ENCODE data around the gene TMEM132C.
A peak's percentile ranks its signal among the peaks of the same experiment; 100 is the strongest.

TMEM132C gene

GRCh38 chr12:128353301-128353700 lies 86.3 kb downstream of the TMEM132C start:
- DNase-seq, result no peak

GRCh38 chr12:128356547-128356946 lies 89.6 kb downstream of the TMEM132C start:
- DNase-seq, result no peak

GRCh38 chr12:128361400-128361995 lies 94.5 kb downstream of the TMEM132C start:
- DNase-seq, result no peak

GRCh38 chr12:128365032-128365431 lies 98.1 kb downstream of the TMEM132C start:
- no peak for DNase-seq

GRCh38 chr12:128365651-128366231 lies 98.8 kb downstream of the TMEM132C start:
- peak; percentile 17 for DNase-seq

- DNase-seq, result no peak
These were observed 101.0 kb downstream of the TMEM132C start for GRCh38 chr12:128367961-128368360.

- DNase-seq, result no peak
These were observed 114.6 kb downstream of the TMEM132C start for GRCh38 chr12:128381541-128381940.

- DNase-seq, result no peak
These were observed 115.0 kb downstream of the TMEM132C start for GRCh38 chr12:128381946-128382345.

- DNase-seq, result no peak
These were observed 116.0 kb downstream of the TMEM132C start for GRCh38 chr12:128382946-128383345.

GRCh38 chr12:128383357-128383937 lies 116.5 kb downstream of the TMEM132C start:
- DNase-seq, result no peak

GRCh38 chr12:128385736-128386135 lies 118.8 kb downstream of the TMEM132C start:
- DNase-seq, result no peak

GRCh38 chr12:128387811-128388422 lies 120.9 kb downstream of the TMEM132C start:
- DNase-seq, result no peak

GRCh38 chr12:128388461-128389000 lies 121.6 kb downstream of the TMEM132C start:
- DNase-seq, result no peak

- DNase-seq, result no peak
These were observed 126.4 kb downstream of the TMEM132C start for GRCh38 chr12:128393346-128393745.

- DNase-seq, result no peak
These were observed 127.2 kb downstream of the TMEM132C start for GRCh38 chr12:128394137-128394536.

- DNase-seq, result no peak
These were observed 132.3 kb downstream of the TMEM132C start for GRCh38 chr12:128399253-128399652.

- no peak for DNase-seq
These were observed 135.7 kb downstream of the TMEM132C start for GRCh38 chr12:128402486-128403243.

GRCh38 chr12:128408669-128409068 lies 141.7 kb downstream of the TMEM132C start:
- DNase-seq, result no peak

GRCh38 chr12:128415036-128415560 lies 148.1 kb downstream of the TMEM132C start:
- no peak for DNase-seq

GRCh38 chr12:128418944-128419343 lies 152.0 kb downstream of the TMEM132C start:
- no peak for DNase-seq

- DNase-seq, result no peak
These were observed 153.2 kb downstream of the TMEM132C start for GRCh38 chr12:128420163-128420562.

GRCh38 chr12:128421375-128421774 lies 154.4 kb downstream of the TMEM132C start:
- DNase-seq, result no peak

GRCh38 chr12:128423205-128423604 lies 156.2 kb downstream of the TMEM132C start:
- no peak for DNase-seq

Data from MV-4-11 (cell line).